Panc1 (cell line): Measurements from ENCODE around the gene FCGR3A.
"Not testable (repeated sequence)": the region's sequence is repeated elsewhere in the genome, so short reads cannot be mapped to it uniquely, and the experiment has no call there.

Source experiments
- CTCF ChIP-seq: fragments of 450-650 bp; IDR thresholded peaks from 2 replicates; pipeline ENCODE4 v1.5.1; 2017; ENCODE audit warnings: mild to moderate bottlenecking
- POLR2AphosphoS5 ChIP-seq: IDR thresholded peaks from 2 replicates; pipeline ENCODE4 v1.6.1; 2012; ENCODE audit warnings: mild to moderate bottlenecking, low read depth, low read length, moderate library complexity
- SIN3A ChIP-seq: IDR thresholded peaks from 2 replicates; pipeline ENCODE4 v1.6.1; 2012; ENCODE audit warnings: low read depth, mild to moderate bottlenecking, low read length, moderate library complexity, borderline replicate concordance; ENCODE audit not compliant: insufficient read depth
- TCF7L2 ChIP-seq: IDR thresholded peaks from 2 replicates; pipeline ENCODE4 v1.6.1; 2011; ENCODE audit warnings: mild to moderate bottlenecking, low read depth, low read length, inconsistent platforms
- TF ChIP-seq, protein P1 (sequence below), 2 experiments: IDR thresholded peaks; 2 replicates each; pipeline ENCODE4 v1.6.1; 2011 to 2012; ENCODE audit warnings: low read depth in 2 of 2, control low read depth in 1 of 2, low read length in 1 of 2, mild to moderate bottlenecking in 1 of 2, moderate library complexity in 1 of 2; ENCODE audit not compliant: insufficient read depth in 1 of 2

- 0 out of 2 replicates have a peak, but pooled peaks have one; percentile 14 for TF ChIP-seq CTCF
- TF ChIP-seq, protein P1, sequence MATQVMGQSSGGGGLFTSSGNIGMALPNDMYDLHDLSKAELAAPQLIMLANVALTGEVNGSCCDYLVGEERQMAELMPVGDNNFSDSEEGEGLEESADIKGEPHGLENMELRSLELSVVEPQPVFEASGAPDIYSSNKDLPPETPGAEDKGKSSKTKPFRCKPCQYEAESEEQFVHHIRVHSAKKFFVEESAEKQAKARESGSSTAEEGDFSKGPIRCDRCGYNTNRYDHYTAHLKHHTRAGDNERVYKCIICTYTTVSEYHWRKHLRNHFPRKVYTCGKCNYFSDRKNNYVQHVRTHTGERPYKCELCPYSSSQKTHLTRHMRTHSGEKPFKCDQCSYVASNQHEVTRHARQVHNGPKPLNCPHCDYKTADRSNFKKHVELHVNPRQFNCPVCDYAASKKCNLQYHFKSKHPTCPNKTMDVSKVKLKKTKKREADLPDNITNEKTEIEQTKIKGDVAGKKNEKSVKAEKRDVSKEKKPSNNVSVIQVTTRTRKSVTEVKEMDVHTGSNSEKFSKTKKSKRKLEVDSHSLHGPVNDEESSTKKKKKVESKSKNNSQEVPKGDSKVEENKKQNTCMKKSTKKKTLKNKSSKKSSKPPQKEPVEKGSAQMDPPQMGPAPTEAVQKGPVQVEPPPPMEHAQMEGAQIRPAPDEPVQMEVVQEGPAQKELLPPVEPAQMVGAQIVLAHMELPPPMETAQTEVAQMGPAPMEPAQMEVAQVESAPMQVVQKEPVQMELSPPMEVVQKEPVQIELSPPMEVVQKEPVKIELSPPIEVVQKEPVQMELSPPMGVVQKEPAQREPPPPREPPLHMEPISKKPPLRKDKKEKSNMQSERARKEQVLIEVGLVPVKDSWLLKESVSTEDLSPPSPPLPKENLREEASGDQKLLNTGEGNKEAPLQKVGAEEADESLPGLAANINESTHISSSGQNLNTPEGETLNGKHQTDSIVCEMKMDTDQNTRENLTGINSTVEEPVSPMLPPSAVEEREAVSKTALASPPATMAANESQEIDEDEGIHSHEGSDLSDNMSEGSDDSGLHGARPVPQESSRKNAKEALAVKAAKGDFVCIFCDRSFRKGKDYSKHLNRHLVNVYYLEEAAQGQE (IDR thresholded peaks at IDR 0.05; ENCODE audit: insufficient read depth in 1 of 2, low read depth in 2 of 2, low read length in 1 of 2), result not testable (repeated sequence)
- TF ChIP-seq TCF7L2, POLR2AphosphoS5, SIN3A: not testable (repeated sequence)
These were observed 17.0 kb upstream of the FCGR3A start for GRCh38 chr1:161566602-161566960.
